C4-2B (cell line): Measurements from ENCODE around the gene TVP23A.

Experiments used
- ZFX ChIP-seq: fragments of 450-650 bp; IDR thresholded peaks from 2 replicates; pipeline ENCODE4 v1.6.1; 2017
- TF ChIP-seq, protein P1 (sequence below): fragments of 450-650 bp; conservative IDR thresholded peaks from 2 replicates; pipeline ENCODE4 v1.5.1; 2017; ENCODE audit warnings: mild to moderate bottlenecking

DNA sequence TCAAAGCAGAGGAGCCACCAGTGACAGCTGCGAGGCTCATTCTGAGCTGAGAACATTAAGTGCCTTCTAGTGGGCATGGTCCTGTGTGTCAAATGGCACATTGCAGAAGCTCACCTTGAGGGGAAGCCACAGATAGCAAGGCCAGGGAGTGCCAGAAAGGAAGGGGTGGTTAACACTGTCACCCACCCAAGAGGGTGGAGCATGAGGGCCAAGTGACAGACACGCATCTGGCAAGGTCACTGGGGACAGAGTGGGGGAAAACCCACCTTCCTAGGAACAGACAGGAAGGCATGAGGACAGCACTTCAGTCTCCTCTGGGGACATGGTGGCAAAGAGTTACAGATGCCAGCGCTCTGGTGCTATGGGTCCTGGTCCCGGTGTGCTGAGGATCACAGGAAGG is 52.8 kb downstream of the TVP23A start:
- TF ChIP-seq, protein P1, sequence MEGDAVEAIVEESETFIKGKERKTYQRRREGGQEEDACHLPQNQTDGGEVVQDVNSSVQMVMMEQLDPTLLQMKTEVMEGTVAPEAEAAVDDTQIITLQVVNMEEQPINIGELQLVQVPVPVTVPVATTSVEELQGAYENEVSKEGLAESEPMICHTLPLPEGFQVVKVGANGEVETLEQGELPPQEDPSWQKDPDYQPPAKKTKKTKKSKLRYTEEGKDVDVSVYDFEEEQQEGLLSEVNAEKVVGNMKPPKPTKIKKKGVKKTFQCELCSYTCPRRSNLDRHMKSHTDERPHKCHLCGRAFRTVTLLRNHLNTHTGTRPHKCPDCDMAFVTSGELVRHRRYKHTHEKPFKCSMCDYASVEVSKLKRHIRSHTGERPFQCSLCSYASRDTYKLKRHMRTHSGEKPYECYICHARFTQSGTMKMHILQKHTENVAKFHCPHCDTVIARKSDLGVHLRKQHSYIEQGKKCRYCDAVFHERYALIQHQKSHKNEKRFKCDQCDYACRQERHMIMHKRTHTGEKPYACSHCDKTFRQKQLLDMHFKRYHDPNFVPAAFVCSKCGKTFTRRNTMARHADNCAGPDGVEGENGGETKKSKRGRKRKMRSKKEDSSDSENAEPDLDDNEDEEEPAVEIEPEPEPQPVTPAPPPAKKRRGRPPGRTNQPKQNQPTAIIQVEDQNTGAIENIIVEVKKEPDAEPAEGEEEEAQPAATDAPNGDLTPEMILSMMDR = no peak
- no peak for TF ChIP-seq ZFX
